Esophagus squamous epithelium (tissue), 5 donors: ENCODE data around the gene FBXL17. TPM values are rescaled to one million over a fixed set of nuclear protein-coding genes. Genes with fewer than 3 reads are reported as not detected.

Experiments
- DNase-seq: peaks from one replicate; lab custom pipeline; 2025; lab: John Stamatoyannopoulos, UW
- H3K27ac ChIP-seq, 4 donors: fragments of 200-600 bp; sonication (generic); one replicate each; pipeline ENCODE4 v1.5.1; 2016 to 2019; ENCODE audit warnings: mild to moderate bottlenecking in 1 of 4
- H3K27me3 ChIP-seq, 4 donors: fragments of 200-600 bp; sonication (generic); 1 replicate in 3 of 4; 2 replicates in 1 of 4; pipeline versions ENCODE4 v1.5.1 to v1.6.0; 2017 to 2021; ENCODE audit warnings: antibody characterized with exemption in 1 of 4
- H3K36me3 ChIP-seq, 3 donors: fragments of 200-600 bp; sonication (generic); one replicate each; pipeline ENCODE4 v1.5.1; 2016 to 2019
- H3K4me1 ChIP-seq, 3 donors: fragments of 200-600 bp; sonication (generic); one replicate each; pipeline ENCODE4 v1.5.1; 2017 to 2019
- H3K4me3 ChIP-seq, 4 donors: fragments of 200-600 bp; sonication (generic); 1 replicate in 3 of 4; 2 replicates in 1 of 4; pipeline ENCODE4 v1.5.1; 2016 to 2019; ENCODE audit warnings: mild to moderate bottlenecking in 2 of 4, moderate library complexity in 1 of 4
- H3K9me3 ChIP-seq, 3 donors: fragments of 200-600 bp; sonication (generic); one replicate each; pipeline ENCODE4 v1.5.1; 2016 to 2019
- CTCF ChIP-seq, 6 experiments: fragments of 450-650 bp in 4 of 6; fragments of 200-600 bp in 2 of 6; sonication (generic) in 2 of 6; IDR thresholded peaks; one replicate each; pipeline ENCODE4 v1.5.1; 2016 to 2019; ENCODE audit warnings: antibody characterized with exemption in 6 of 6, mild to moderate bottlenecking in 4 of 6, moderate library complexity in 4 of 6
- POLR2A ChIP-seq, 4 donors: fragments of 450-650 bp; IDR thresholded peaks; one replicate each; pipeline ENCODE4 v1.6.1; 2017; ENCODE audit warnings: antibody characterized with exemption in 4 of 4, mild to moderate bottlenecking in 4 of 4, moderate library complexity in 3 of 4
- WGBS, 2 donors: methylation state at CpG; one replicate each; pipeline ENCODE4 v1.1.5; 2018; 5-methylcytosine and 5-hydroxymethylcytosine counted together
- intact Hi-C: fragments of 100-400 bp; cut with DNase I; formaldehyde crosslinking; loops from one replicate; pipeline ENCODE4 v1.15.0; 2022
- total RNA-seq, 4 donors: library from RNA; depleted of rRNA; stranded (reverse); fragments of >200 nt; gene quantifications; one replicate each; pipeline ENCODE4 v1.1.0, GENCODE V29; 2016
- donor health status: DM: yes; HTN: yes; CAD: no.

The FBXL17 gene
- total RNA-seq, 4 donors from 2014 or later = 11.8 to 23.5 (median 13.8) TPM

- Histone ChIP-seq H3K4me3 (no peak overlapping the region), H3K27ac (no peak overlapping the region), H3K36me3 (no peaks in the 10 kb centered on the region), H3K4me1 (no peaks in the 10 kb centered on the region), H3K27me3 (no peaks in the 10 kb centered on the region), H3K9me3 (no peaks in the 10 kb centered on the region)
- DNase-seq = no peak
- intact Hi-C loops = no loop called here
- no peak for TF ChIP-seq CTCF (IDR thresholded peaks at IDR 0.05)
- no peak for TF ChIP-seq POLR2A (IDR thresholded peaks at IDR 0.05)
Measured at GRCh38 chr5:107968406-107968843, 413.5 kb downstream of the FBXL17 start.

- Histone ChIP-seq H3K27me3 (no peaks in the 10 kb centered on the region), H3K4me1 (no peaks in the 10 kb centered on the region), H3K9me3 (no peaks in the 10 kb centered on the region), H3K36me3 (no peaks in the 10 kb centered on the region), H3K4me3 (no peak overlapping the region), H3K27ac (no peak overlapping the region)
- TF ChIP-seq POLR2A (IDR thresholded peaks at IDR 0.05) = no peak
- no peak for TF ChIP-seq CTCF (IDR thresholded peaks at IDR 0.05)
- DNase-seq = no peak
- 73 to 81% methylated on average over 1 of the region's 1 CpG for WGBS, 2 donors
- intact Hi-C loops = no loop called here
Measured at GRCh38 chr5:107966201-107966600, 415.7 kb downstream of the FBXL17 start.

- DNase-seq = no peak
- no peaks in the 10 kb centered on the region for H3K27me3 ChIP-seq
- H3K4me1 ChIP-seq = no peaks in the 10 kb centered on the region
- TF ChIP-seq POLR2A (IDR thresholded peaks at IDR 0.05) (no peak), CTCF (IDR thresholded peaks at IDR 0.05) (no peak)
- 86 to 100% methylated on average over 1 of the region's 1 CpG for WGBS, 2 donors
- intact Hi-C loops = no loop called here
- H3K36me3 ChIP-seq = no peaks in the 10 kb centered on the region
- H3K9me3 ChIP-seq = no peaks in the 10 kb centered on the region
- no peak overlapping the region for H3K4me3 ChIP-seq
- H3K27ac ChIP-seq = no peak overlapping the region
Measured at GRCh38 chr5:107964722-107965121, 417.2 kb downstream of the FBXL17 start.

GRCh38 chr5:107959573-107960279 is 422.2 kb downstream of the FBXL17 start:
- TF ChIP-seq POLR2A (IDR thresholded peaks at IDR 0.05) (no peak), CTCF (IDR thresholded peaks at IDR 0.05) (no peak)
- Histone ChIP-seq H3K36me3 (no peaks in the 10 kb centered on the region), H3K9me3 (no peaks in the 10 kb centered on the region), H3K4me1 (no peaks in the 10 kb centered on the region), H3K4me3 (no peak overlapping the region), H3K27me3 (no peaks in the 10 kb centered on the region), H3K27ac (no peak overlapping the region)
- no peak for DNase-seq
- 75 to 80% methylated on average over 4 of the region's 4 CpGs for WGBS, 2 donors
- intact Hi-C loops = no loop called here

- intact Hi-C loops = no loop called here
- no peak for DNase-seq
- Histone ChIP-seq H3K4me3 (no peak overlapping the region), H3K4me1 (no peaks in the 10 kb centered on the region), H3K27ac (no peak overlapping the region), H3K27me3 (no peaks in the 10 kb centered on the region), H3K36me3 (no peaks in the 10 kb centered on the region), H3K9me3 (no peaks in the 10 kb centered on the region)
- TF ChIP-seq CTCF (IDR thresholded peaks at IDR 0.05) (no peak), POLR2A (IDR thresholded peaks at IDR 0.05) (no peak)
- 95 to 97% methylated on average over 3 of the region's 3 CpGs for WGBS, 2 donors
Measured at GRCh38 chr5:107958861-107959260, 423.0 kb downstream of the FBXL17 start.
